H54 (cell line): ENCODE measurements around the gene CDH23.

Experiments used
- DNase-seq: peaks from one replicate; pipeline ENCODE4 v3.0.0; 2011; ENCODE audit warnings: low spot score, mixed read lengths; ENCODE audit not compliant: insufficient read length
- FAIRE-seq: peaks from 3 replicates; lab custom pipeline; 2011; peaks lifted over from hg19 to GRCh38; lab: Jason Lieb, UNC
- POLR2A ChIP-seq: IDR thresholded peaks from 2 replicates; pipeline ENCODE4 v1.6.1; 2011; ENCODE audit warnings: low read depth, mild to moderate bottlenecking, low read length

The CDH23 gene

DNA sequence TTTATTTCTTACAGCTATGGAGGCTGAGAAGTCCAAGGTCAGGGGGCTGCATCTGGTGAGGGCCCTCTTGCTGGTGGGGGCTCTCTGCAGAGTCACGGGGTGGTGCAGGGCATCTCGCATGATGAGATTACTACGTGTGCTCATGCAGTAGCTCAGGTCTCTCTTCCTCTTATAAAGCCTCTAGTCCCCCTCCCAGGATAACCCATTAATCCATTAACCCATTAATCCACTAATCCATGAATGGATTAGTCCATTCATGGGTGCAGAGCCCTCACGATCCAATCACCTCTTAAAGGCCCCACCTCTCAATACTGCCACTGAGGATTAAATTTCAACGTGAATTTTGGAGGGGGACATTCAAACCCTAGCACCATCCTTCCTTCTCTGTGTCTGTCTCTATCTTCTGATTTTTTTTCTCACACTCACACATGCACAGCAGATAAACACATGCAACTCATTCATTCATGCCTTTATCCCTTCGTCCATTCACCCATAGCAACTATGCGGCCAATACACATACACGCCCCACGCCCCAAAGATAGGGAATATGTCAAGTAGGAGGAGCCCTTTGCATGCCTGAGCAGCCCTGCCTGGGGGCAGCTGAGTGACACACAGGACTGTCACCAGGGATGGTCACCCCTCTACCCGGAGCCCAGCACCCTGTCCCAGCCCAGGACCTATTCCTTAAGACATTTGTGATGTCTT lies 236.3 kb downstream of the CDH23 start:
- DNase-seq = no peak
- no peak for TF ChIP-seq POLR2A
- FAIRE-seq = no peak

DNA sequence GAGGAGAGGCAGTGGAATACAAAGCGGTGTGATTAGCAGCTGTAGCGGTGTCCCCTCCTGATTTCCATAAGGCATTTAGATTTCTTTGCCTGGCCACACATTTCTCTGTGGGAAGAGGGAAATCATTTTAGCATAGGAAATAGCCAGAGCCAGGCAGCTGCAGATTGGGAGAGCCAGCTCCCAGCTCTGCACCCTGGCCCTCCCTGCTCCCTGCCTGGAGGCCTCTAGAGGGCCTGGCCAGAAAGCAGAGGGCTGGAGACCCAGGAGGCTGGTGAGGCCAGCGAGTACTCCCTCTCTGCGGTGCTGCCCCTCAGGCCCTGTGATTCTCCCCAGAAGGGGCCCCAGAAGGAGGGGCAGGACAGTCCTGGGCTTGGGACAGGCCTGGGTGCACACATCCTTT lies 237.2 kb downstream of the CDH23 start:
- TF ChIP-seq POLR2A = no peak
- DNase-seq (no peak), FAIRE-seq (no peak)

DNA sequence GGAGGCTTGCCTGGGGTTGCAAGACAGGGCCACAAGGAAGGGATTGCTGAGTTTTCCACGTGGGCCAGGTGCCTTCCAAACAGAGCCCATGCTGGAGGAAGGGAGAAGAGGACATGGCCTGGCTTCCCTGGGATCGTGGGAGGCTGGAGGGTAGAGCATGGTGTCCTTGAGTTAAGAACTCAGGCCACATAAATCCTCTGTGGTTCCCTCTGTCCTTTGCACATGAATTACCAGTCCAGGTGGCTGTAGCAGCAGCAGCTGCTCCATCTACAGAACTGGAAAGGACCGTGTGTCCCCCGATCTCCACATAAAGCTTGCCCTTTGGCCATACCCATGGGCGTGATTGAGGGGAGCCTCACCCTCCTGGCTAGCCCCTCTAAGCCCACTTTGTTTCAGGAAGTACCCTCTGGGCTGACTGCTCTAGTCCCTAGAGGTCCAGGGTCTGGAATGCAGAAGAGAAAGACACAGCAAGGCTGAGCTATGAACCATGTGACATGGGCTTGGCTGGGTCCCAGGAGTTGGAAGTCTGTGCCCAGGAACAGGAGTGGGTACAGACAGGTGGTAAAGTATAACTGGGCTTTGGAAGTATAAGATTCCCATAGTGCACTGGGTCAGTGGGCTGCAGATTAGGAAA lies 237.9 kb downstream of the CDH23 start:
- no peak for TF ChIP-seq POLR2A
- DNase-seq (no peak), FAIRE-seq (no peak)

DNA sequence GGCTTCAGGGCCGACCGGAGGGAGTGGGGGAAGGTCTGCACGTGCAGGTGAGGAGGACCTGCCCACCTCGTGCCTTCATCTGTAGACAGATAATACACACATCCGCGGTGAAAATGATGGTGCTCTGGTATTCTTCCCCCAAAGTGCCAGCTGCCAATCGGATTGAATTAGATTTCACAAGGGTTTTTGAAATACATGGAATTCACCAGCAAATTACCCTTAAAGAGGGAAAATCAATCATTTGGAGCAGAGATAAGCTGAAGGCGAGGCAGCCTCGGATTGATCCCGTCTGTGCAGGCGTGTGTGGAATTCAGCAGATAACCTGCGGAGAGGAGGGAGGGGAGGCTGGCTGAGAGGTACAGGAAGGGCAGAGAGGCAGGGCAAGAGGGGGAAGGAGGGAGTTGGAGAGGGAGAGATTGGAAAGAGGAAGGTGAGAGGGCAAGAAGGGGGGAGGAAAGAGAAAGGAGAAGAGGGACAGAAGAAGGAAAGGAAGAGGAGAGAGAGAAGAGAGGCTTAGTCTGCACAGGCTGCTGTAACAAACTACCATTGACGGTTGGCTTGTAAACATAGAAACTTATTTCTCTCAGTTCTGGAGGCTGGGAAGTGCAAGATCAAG lies 238.6 kb downstream of the CDH23 start:
- TF ChIP-seq POLR2A = no peak
- no peak for DNase-seq
- FAIRE-seq = no peak

DNA sequence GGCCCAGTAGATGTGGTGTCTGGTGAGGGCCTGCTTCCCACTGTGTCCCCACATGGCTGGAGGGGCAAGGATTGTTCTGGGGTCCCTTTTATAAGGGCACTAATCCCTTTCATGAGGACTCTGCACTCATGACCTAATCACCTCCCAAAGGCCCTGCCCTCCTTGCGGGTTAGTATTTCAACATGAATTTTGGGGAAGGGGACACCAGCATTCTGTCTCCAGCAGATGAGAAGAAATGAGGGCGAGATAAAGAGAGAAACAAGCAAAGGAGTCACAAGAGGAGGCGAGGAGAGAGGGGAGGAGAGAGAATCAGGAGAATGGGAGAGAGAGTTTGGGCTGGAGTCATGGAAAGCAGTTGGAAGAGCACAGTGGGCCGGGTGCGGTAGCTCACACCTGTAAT lies 239.1 kb downstream of the CDH23 start:
- FAIRE-seq = no peak
- DNase-seq = no peak
- no peak for TF ChIP-seq POLR2A

DNA sequence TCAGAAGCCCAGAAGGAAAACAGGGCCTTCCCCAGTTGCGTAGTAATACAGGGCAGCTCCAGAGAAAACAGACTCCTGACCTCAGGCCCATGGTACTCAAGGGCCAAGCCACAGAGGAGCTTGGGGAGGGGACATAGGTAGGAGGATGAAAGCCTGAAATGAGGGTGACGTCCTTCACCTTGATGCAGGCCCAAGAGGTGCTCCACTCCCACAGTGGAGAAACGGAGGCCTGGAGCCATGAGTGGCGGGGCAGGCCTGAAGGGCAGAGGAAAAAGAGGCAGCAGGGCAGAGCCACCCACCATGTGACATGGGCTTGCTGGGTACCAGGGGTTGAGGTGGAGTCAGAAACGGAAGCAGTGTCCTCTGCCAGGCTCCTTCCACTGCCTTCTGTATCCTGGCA lies 239.9 kb downstream of the CDH23 start:
- FAIRE-seq (no peak), DNase-seq (no peak)
- TF ChIP-seq POLR2A = no peak

DNA sequence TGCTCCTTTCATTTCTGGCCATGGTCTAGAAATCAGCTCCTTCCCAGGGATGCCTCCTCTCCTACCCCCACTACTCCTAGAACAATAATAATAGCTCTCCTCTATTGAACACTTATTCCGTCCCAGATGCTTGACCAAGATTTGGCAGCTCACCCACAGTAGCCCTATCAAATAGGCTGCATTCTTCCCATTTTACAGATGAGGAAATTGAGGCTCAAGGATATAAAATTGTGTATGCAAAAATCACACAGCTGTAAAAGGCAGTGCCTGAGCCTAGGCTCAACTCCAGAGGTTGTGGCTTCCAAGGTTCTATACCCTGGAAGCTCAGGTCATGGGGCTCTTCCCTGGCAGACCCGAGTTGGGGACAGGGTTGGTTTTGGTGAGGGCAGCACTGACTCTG lies 240.6 kb downstream of the CDH23 start:
- FAIRE-seq = no peak
- DNase-seq = no peak
- no peak for TF ChIP-seq POLR2A

DNA sequence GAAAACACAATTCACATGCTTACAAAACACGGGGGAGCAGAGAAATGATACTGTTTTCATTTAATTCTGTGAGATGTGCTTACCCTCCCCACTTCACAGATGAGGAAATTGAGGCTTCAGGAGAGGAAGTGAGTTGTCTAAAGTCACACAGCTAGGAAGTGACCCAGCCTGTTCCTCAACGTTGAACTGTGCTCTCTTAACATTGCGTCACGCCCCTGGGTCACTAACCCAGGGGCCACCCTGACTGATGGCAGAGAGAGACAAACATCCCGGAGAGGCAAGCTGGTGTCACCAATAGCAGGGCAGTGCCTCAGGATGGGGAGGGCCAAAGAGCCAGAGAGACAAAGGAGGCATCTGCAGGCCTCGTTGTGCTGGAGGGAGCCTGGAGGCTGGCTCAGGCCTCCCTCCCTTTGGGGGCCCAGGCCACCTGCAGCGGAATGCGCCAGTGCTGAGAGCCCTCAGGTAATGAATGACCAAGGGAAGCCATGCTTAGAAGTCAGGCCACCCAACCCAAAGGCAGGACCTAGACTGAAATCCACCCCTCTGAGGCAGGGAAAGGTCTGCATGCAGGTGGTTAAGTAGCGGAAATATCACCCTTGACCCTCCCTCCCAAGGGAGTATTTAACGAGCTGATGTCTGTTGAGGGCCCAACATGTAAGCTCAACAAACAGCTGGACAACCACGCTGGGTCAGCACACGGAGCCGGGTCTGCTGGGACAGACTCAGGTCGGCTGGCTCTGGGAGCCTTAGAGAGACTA lies 241.5 kb downstream of the CDH23 start:
- FAIRE-seq = no peak
- DNase-seq = no peak
- no peak for TF ChIP-seq POLR2A

DNA sequence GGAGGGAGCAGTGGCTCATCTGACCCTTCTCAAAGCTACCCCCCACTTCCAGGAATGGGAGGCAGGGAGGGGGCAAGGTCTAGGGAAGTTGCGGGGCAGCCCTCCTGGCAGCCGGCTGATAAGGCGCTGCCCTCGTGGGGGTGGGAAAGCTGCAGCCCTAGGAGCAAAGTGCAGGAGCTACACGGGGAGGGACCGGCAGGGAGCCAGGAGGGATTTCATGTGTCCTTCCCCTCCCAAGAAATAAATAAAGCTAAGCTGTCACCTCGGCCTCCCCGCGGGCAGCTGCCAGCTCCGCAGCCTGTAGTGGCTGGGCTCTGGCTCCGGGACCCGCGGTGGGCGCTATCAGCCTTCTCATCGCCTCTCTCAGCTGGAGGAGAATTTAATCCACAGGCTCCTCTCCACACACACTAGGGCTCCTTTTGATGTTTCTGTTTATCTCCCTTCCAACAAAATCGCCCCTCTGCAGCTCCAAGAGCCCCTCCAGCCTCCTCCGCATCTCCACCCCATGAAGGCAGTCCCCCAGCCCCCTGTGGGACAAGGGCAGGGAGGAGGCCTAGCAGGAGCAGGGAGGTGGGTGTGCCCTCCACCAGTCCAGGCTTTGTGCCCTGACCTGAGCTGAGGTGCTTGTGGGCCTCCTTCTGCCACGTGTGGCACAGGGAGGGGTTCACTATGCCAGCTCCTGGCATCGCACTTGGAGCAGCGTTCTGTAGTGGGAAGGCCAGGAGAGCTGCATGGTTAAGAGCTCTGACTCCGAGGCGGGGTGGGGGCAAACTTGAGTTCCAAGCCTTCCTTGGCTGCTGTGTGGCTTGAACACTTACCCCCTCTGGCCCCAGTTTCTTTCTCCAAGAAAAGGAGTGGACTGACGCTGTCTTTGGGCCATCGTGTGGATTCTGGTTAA lies 242.4 kb downstream of the CDH23 start:
- FAIRE-seq = no peak
- TF ChIP-seq POLR2A = no peak

DNA sequence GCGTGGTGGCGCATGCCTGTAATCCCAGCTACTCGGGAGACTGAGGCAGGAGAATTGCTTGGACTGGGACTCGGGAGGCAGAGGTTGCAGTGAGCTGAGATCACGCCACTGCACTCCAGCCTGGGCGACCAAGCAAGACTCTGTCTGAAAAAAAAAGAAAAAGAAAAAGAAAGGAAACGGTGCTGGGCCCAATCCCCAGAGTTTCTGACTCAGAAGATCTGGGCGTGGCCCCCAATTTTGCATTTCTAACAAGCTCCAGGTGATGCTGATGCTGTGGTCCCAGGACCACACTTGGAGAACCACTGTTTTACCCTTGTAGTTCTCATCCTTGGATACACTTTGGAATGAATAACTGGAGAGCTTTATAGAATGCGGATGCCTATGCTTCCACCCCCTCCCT lies 243.9 kb downstream of the CDH23 start:
- DNase-seq (no peak), FAIRE-seq (no peak)
- TF ChIP-seq POLR2A = no peak

More for the DNA sequence above, 242.4 kb downstream of the CDH23 start:
- no peak for DNase-seq

DNA sequence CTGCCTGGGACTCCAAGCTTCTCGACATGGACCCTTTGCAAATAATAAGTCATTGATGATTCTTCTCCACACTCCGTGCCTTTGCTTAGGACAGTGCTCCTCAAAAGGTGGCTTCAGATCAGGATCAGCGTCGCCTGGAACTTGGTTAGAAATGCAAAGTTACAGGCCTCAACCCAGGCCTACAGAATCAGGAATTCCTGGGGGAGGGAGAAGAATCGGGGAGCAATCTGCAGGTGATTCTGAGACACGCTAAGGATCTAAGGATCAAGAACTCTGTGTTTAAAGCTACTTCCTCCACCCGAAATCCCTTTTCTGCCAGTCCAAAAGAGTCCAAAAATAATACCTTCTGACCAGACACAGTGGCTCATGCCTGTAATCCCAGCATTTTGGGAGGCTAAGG lies 244.7 kb downstream of the CDH23 start:
- no peak for TF ChIP-seq POLR2A
- no peak for FAIRE-seq
- no peak for DNase-seq

DNA sequence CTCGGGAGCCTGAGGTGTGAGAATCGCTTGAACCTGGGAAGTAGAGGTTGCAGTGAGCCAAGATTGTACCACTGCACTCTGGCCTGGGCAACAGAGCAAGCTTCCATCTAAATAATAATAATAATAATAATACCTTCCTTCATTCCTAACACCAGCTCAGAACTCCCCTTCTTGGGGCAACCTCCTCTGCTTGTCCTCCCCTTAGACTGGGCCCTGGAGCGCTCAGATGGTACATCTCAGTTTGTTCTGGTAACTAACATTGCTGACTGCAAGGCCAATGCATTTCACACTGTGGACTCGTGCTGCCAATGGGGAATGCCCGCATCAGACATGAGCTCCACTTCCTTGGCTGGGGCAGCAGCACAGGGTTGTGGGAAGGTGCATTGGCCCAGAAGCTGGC lies 245.3 kb downstream of the CDH23 start:
- DNase-seq (no peak), FAIRE-seq (no peak)
- TF ChIP-seq POLR2A = no peak

DNA sequence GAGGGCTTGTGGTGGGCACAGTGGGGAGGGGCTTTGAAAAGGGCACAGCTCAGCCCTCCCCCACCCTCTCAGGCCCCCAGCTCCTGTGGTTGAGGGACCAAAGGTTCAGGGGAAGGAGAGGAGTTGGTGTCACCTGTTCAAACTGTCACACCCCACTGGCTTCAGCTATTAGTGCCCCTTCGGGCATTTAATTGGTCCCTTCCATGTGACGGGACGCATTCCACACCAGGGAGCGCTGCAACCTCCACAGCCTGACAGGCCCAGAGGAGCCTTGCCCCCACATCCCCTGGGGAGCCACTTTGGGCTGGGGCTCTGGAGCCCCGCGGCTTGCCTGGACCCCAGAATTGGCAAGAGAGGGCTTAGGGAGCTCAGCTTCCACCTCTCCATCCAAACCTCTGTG lies 247.2 kb downstream of the CDH23 start:
- DNase-seq = no peak
- no peak for FAIRE-seq
- no peak for TF ChIP-seq POLR2A
